Measurements from ENCODE around the gene STC2. TPM values are rescaled to one million over a fixed set of nuclear protein-coding genes. Genes with fewer than 3 reads are reported as not detected.

The STC2 gene
- total RNA-seq, 1 experiment from 2014 or later = 60.4 TPM

GRCh38 chr5:173310218-173310769 is 17.9 kb downstream of the STC2 start:
- TF ChIP-seq CTCF (IDR thresholded peaks at IDR 0.05; ENCODE audit: unreplicated experiment) = no peak
- DNase-seq = no peak
- CTCF ChIA-PET = interaction anchor here (1.1 kb wide), 1 partner anchor 16 kb away, joined by 6 read pairs; no protein-coding TSS in a partner anchor
- Mint-ChIP-seq H3K27ac (ENCODE audit: unreplicated experiment) (no peak overlapping the region), H3K4me1 (ENCODE audit: low read depth, unreplicated experiment) (no peaks in the 10 kb centered on the region), H3K27me3 (ENCODE audit: unreplicated experiment) (no peaks in the 10 kb centered on the region), H3K9me3 (ENCODE audit: low read depth, unreplicated experiment) (peaks cover 7% of the 10 kb centered on the region), H3K4me3 (ENCODE audit: low read depth, unreplicated experiment) (no peak overlapping the region), H3K36me3 (ENCODE audit: insufficient read depth, unreplicated experiment) (peaks cover 21% of the 10 kb centered on the region)
- intact Hi-C loops (cut with micrococcal nuclease; ENCODE audit: unreplicated experiment) = no loop called here
- BruUV-seq (replicated peaks) = no TSS peak

DNA sequence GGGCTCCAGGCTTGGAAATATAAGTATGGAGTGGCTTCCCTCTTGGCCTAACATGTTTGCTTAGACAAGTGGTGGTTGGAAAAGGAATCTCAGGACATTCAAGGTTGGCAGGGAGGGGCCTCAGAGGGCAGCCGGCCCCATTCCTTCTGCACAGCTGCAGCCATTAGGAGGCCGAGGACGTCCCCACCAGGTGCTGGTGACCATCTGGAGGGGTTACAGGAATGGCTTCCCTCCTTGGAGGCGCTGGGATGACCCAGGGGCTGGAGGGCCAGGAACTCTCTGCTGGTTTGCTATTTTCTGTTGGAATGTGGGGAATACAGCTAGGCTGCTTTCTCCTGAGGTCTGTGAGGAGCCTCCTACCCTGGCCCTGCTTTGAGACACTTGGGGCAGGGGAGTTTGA is 18.5 kb downstream of the STC2 start:
- no peak for TF ChIP-seq CTCF (IDR thresholded peaks at IDR 0.05; ENCODE audit: unreplicated experiment)
- H3K4me1 Mint-ChIP-seq (ENCODE audit: low read depth, unreplicated experiment) = no peaks in the 10 kb centered on the region

DNA sequence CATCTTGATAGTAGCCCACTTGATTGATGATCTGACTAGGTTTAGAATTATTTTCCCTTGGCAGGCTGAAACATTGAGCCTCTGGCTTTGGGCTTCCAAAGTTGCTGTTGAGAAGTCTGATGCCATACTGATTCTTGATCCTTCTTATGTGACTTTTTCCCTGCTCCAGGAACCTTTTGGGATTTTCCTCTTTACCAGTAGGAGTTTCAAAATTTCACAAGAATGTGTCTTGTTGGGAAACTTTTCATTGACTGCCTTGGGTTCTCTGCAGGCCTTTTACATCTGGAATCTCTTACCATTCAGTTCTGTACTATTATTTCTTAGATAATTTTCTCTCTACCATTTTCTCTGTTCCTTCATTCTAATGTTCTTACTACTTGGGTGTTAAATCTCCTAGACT is 20.0 kb downstream of the STC2 start:
- BruUV-seq (replicated peaks) = no TSS peak
- no peak for DNase-seq
- Mint-ChIP-seq H3K4me1 (ENCODE audit: low read depth, unreplicated experiment) (peaks cover 13% of the 10 kb centered on the region), H3K36me3 (ENCODE audit: insufficient read depth, unreplicated experiment) (peaks cover 2% of the 10 kb centered on the region), H3K9me3 (ENCODE audit: low read depth, unreplicated experiment) (peaks cover 7% of the 10 kb centered on the region), H3K27ac (ENCODE audit: unreplicated experiment) (no peak overlapping the region), H3K27me3 (ENCODE audit: unreplicated experiment) (no peaks in the 10 kb centered on the region), H3K4me3 (ENCODE audit: low read depth, unreplicated experiment) (no peak overlapping the region)
- TF ChIP-seq CTCF (IDR thresholded peaks at IDR 0.05; ENCODE audit: unreplicated experiment) = no peak
- CTCF ChIA-PET = no interaction called here
- intact Hi-C loops (cut with micrococcal nuclease; ENCODE audit: unreplicated experiment) = no loop called here

More for the DNA sequence above, 18.5 kb downstream of the STC2 start:
- H3K9me3 Mint-ChIP-seq (ENCODE audit: low read depth, unreplicated experiment) = peaks cover 7% of the 10 kb centered on the region
- H3K27ac Mint-ChIP-seq (ENCODE audit: unreplicated experiment) = no peak overlapping the region
- no peak for DNase-seq
- CTCF ChIA-PET = no interaction called here
- BruUV-seq (replicated peaks) = no TSS peak
- peaks cover 16% of the 10 kb centered on the region for H3K36me3 Mint-ChIP-seq (ENCODE audit: insufficient read depth, unreplicated experiment)
- H3K27me3 Mint-ChIP-seq (ENCODE audit: unreplicated experiment) = no peaks in the 10 kb centered on the region
- H3K4me3 Mint-ChIP-seq (ENCODE audit: low read depth, unreplicated experiment) = no peak overlapping the region
- intact Hi-C loops (cut with micrococcal nuclease; ENCODE audit: unreplicated experiment) = no loop called here

DNA sequence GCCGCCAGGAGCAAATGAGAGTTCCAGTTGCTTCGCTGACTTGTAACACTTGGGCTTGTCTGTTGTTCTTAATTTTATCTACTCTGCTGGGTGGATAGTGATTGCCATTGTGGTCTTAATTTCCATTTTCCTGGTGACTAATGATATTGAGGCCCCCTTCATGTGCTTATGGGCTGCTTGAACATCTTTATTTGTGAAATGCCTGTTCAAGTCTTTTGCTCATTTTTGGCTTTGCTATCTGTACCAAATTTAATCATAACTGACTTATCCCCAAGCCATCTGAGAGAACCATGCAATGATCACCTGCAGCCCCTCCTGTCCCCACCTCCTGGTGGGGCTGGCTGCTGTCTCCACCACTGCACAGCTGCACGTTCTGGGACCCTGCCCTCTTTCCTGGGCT is 20.5 kb downstream of the STC2 start:
- no peak for DNase-seq
- no peaks in the 10 kb centered on the region for H3K36me3 Mint-ChIP-seq (ENCODE audit: insufficient read depth, unreplicated experiment)
- peaks cover 18% of the 10 kb centered on the region for H3K4me1 Mint-ChIP-seq (ENCODE audit: low read depth, unreplicated experiment)
- BruUV-seq (replicated peaks) = no TSS peak
- no peak for TF ChIP-seq CTCF (IDR thresholded peaks at IDR 0.05; ENCODE audit: unreplicated experiment)
- CTCF ChIA-PET = no interaction called here
- H3K9me3 Mint-ChIP-seq (ENCODE audit: low read depth, unreplicated experiment) = peaks cover 7% of the 10 kb centered on the region
- no peak overlapping the region for H3K4me3 Mint-ChIP-seq (ENCODE audit: low read depth, unreplicated experiment)
- H3K27ac Mint-ChIP-seq (ENCODE audit: unreplicated experiment) = no peak overlapping the region
- no peaks in the 10 kb centered on the region for H3K27me3 Mint-ChIP-seq (ENCODE audit: unreplicated experiment)
- intact Hi-C loops (cut with micrococcal nuclease; ENCODE audit: unreplicated experiment) = no loop called here

All from Calu3 (cell line).